ENCODE measurements around the gene SPO11.

SPO11 gene

GRCh38 chr20:57353351-57353750, 23.7 kb downstream of the SPO11 start:
- TF ChIP-seq CTCF (IDR thresholded peaks at IDR 0.05; ENCODE audit: borderline replicate concordance, control extremely low read depth, extremely low read depth, insufficient read depth, missing control alignments): no peak
- in situ Hi-C loops (cut with MboI; ENCODE audit: low sequenced_read_pairs, unreplicated experiment): no loop called here
- no peak for DNase-seq (ENCODE audit: low spot score)

- TF ChIP-seq CTCF (IDR thresholded peaks at IDR 0.05; ENCODE audit: borderline replicate concordance, control extremely low read depth, extremely low read depth, insufficient read depth, missing control alignments): no peak
- no peak for DNase-seq (ENCODE audit: low spot score)
- in situ Hi-C loops (cut with MboI; ENCODE audit: low sequenced_read_pairs, unreplicated experiment): no loop called here
Measured at GRCh38 chr20:57361517-57361916, 31.9 kb downstream of the SPO11 start.

GRCh38 chr20:57364451-57364850, 34.8 kb downstream of the SPO11 start:
- no peak for TF ChIP-seq CTCF (IDR thresholded peaks at IDR 0.05; ENCODE audit: borderline replicate concordance, control extremely low read depth, extremely low read depth, insufficient read depth, missing control alignments)
- DNase-seq (ENCODE audit: low spot score): no peak
- in situ Hi-C loops (cut with MboI; ENCODE audit: low sequenced_read_pairs, unreplicated experiment): no loop called here

GRCh38 chr20:57369596-57369995, 40.0 kb downstream of the SPO11 start:
- DNase-seq (ENCODE audit: low spot score): no peak
- in situ Hi-C loops (cut with MboI; ENCODE audit: low sequenced_read_pairs, unreplicated experiment): no loop called here
- no peak for TF ChIP-seq CTCF (IDR thresholded peaks at IDR 0.05; ENCODE audit: borderline replicate concordance, control extremely low read depth, extremely low read depth, insufficient read depth, missing control alignments)

- in situ Hi-C loops (cut with MboI; ENCODE audit: low sequenced_read_pairs, unreplicated experiment): no loop called here
- no peak for TF ChIP-seq CTCF (IDR thresholded peaks at IDR 0.05; ENCODE audit: borderline replicate concordance, control extremely low read depth, extremely low read depth, insufficient read depth, missing control alignments)
- DNase-seq (ENCODE audit: low spot score): no peak
Measured at GRCh38 chr20:57370316-57370715, 40.7 kb downstream of the SPO11 start.

GRCh38 chr20:57371363-57371762, 41.8 kb downstream of the SPO11 start:
- no peak for TF ChIP-seq CTCF (IDR thresholded peaks at IDR 0.05; ENCODE audit: borderline replicate concordance, control extremely low read depth, extremely low read depth, insufficient read depth, missing control alignments)
- no peak for DNase-seq (ENCODE audit: low spot score)
- in situ Hi-C loops (cut with MboI; ENCODE audit: low sequenced_read_pairs, unreplicated experiment): no loop called here

- in situ Hi-C loops (cut with MboI; ENCODE audit: low sequenced_read_pairs, unreplicated experiment): no loop called here
- DNase-seq (ENCODE audit: low spot score): no peak
- no peak for TF ChIP-seq CTCF (IDR thresholded peaks at IDR 0.05; ENCODE audit: borderline replicate concordance, control extremely low read depth, extremely low read depth, insufficient read depth, missing control alignments)
Measured at GRCh38 chr20:57372157-57372556, 42.6 kb downstream of the SPO11 start.
